Liver (tissue), 9 donors: ENCODE measurements around the gene LSM12. TPM values are rescaled to one million over a fixed set of nuclear protein-coding genes. Genes with fewer than 3 reads are reported as not detected.

Experiments
- DNase-seq: peaks from one replicate; pipeline ENCODE4 v3.0.0-alpha.2; 2017; ENCODE audit warnings: low spot score
- H3K27ac ChIP-seq, 2 donors: one replicate each; pipeline ENCODE4 v1.7.0; 2013; ENCODE audit warnings: inconsistent platforms in 2 of 2, low read length in 2 of 2, control low read depth in 1 of 2, low read depth in 1 of 2, mild to moderate bottlenecking in 1 of 2
- H3K27me3 ChIP-seq, 4 donors: one replicate each; pipeline versions ENCODE4 v1.6.1 to v1.7.0; 2013; ENCODE audit warnings: low read length in 3 of 4, inconsistent platforms in 1 of 4, mild to moderate bottlenecking in 1 of 4, moderate library complexity in 1 of 4; ENCODE audit not compliant: control insufficient read depth in 4 of 4, insufficient read depth in 4 of 4
- H3K36me3 ChIP-seq, 4 donors: one replicate each; pipeline versions ENCODE4 v1.6.1 to v1.7.0; 2013; ENCODE audit warnings: low read length in 3 of 4, mild to moderate bottlenecking in 3 of 4, low read depth in 1 of 4, moderate library complexity in 1 of 4; ENCODE audit not compliant: control insufficient read depth in 4 of 4, insufficient read depth in 3 of 4
- H3K4me1 ChIP-seq, 4 donors: one replicate each; pipeline versions ENCODE4 v1.6.1 to v1.7.0; 2013; ENCODE audit warnings: low read length in 3 of 4, mild to moderate bottlenecking in 3 of 4, moderate library complexity in 1 of 4; ENCODE audit not compliant: control insufficient read depth in 4 of 4, insufficient read depth in 4 of 4
- H3K4me3 ChIP-seq, 3 donors: one replicate each; pipeline versions ENCODE4 v1.6.1 to v1.7.0; 2013; ENCODE audit warnings: low read length in 3 of 3, control low read depth in 1 of 3, low read depth in 1 of 3, mild to moderate bottlenecking in 1 of 3
- H3K9ac ChIP-seq, 2 donors: one replicate each; pipeline ENCODE4 v1.7.0; 2013; ENCODE audit warnings: low read length in 2 of 2, mild to moderate bottlenecking in 2 of 2, moderate library complexity in 2 of 2, control low read depth in 1 of 2, low read depth in 1 of 2
- H3K9me3 ChIP-seq, 4 donors: one replicate each; pipeline versions ENCODE4 v1.6.1 to v1.7.0; 2013; ENCODE audit warnings: low read length in 3 of 4; ENCODE audit not compliant: control insufficient read depth in 4 of 4
- FOXA2 ChIP-seq: IDR thresholded peaks from 2 replicates; pipeline ENCODE4 v1.6.1; 2016; ENCODE audit warnings: antibody characterized with exemption
- GABPA ChIP-seq, 2 donors: IDR thresholded peaks in 1 of 2; conservative IDR thresholded peaks in 1 of 2; 2 replicates each; pipeline ENCODE4 v1.6.1; 2016; ENCODE audit warnings: antibody characterized with exemption in 2 of 2, mild to moderate bottlenecking in 1 of 2, moderate library complexity in 1 of 2
- HNF4A ChIP-seq, 2 donors: conservative IDR thresholded peaks; 2 replicates each; pipeline ENCODE4 v1.6.1; 2016; ENCODE audit warnings: antibody characterized with exemption in 2 of 2, mild to moderate bottlenecking in 2 of 2
- HNF4G ChIP-seq: IDR thresholded peaks from 2 replicates; pipeline ENCODE4 v1.6.1; 2016; ENCODE audit warnings: antibody characterized with exemption
- JUND ChIP-seq, 2 donors: IDR thresholded peaks; 2 replicates each; pipeline ENCODE4 v1.6.1; 2016; ENCODE audit warnings: antibody characterized with exemption in 2 of 2
- NR2F2 ChIP-seq: IDR thresholded peaks from 2 replicates; pipeline ENCODE4 v1.6.1; 2016; ENCODE audit warnings: antibody characterized with exemption
- RAD21 ChIP-seq, 2 donors: IDR thresholded peaks; 2 replicates each; pipeline ENCODE4 v1.6.1; 2016; ENCODE audit warnings: antibody characterized with exemption in 2 of 2, mild to moderate bottlenecking in 2 of 2
- RXRA ChIP-seq, 2 donors: IDR thresholded peaks; 2 replicates each; pipeline ENCODE4 v1.6.1; 2017 to 2018; ENCODE audit warnings: antibody characterized with exemption in 2 of 2, mild to moderate bottlenecking in 1 of 2
- SP1 ChIP-seq: IDR thresholded peaks from 2 replicates; pipeline ENCODE4 v1.6.1; 2018; ENCODE audit warnings: antibody characterized with exemption, mild to moderate bottlenecking
- YY1 ChIP-seq: IDR thresholded peaks from 2 replicates; pipeline ENCODE4 v1.6.1; 2016; ENCODE audit warnings: antibody characterized with exemption, mild to moderate bottlenecking
- WGBS: extraction: QIAGEN DNeasy Blood & Tissue Kit; methylation state at CpG from one replicate; pipeline ENCODE4 v1.1.7; 2013; 5-methylcytosine and 5-hydroxymethylcytosine counted together
- polyA plus RNA-seq, 2 donors: library from polyadenylated mRNA; stranded (reverse) in 1 of 2; unstranded in 1 of 2; fragments of 200-250 nt in 1 of 2; fragments of >200 nt in 1 of 2; fragmentation: Nextera tagmentation in 1 of 2; extraction: Ambion mirVana in 1 of 2; gene quantifications; one replicate each; pipeline versions ENCODE4 v1.2.1 to v1.2.3, GENCODE V29; 2013 to 2015
- total RNA-seq, 2 donors: library from RNA; depleted of rRNA; stranded (reverse); fragments of >200 nt; gene quantifications; one replicate each; pipeline ENCODE4 v1.2.3, GENCODE V29; 2014
- TF ChIP-seq, protein P1 (sequence below): IDR thresholded peaks from 2 replicates; pipeline ENCODE4 v1.6.1; 2016; ENCODE audit warnings: antibody characterized with exemption
- TF ChIP-seq, protein P2 (sequence below): IDR thresholded peaks from 2 replicates; pipeline ENCODE4 v1.6.1; 2016; ENCODE audit warnings: antibody characterized with exemption
- TF ChIP-seq, protein P3 (sequence below): fragments of 150-350 bp; IDR thresholded peaks from 2 replicates; pipeline ENCODE4 v1.5.1; 2017; ENCODE audit warnings: improper control_type of control experiment, low read depth, low read length; ENCODE audit not compliant: missing input control
- TF ChIP-seq, protein P4 (sequence below): IDR thresholded peaks from 2 replicates; pipeline ENCODE4 v1.6.1; 2016; ENCODE audit warnings: antibody characterized with exemption, mild to moderate bottlenecking
- donor health status: healthy.
- donor health status: healthy.
- donor health status: healthy.
- donor health status: healthy.
- donor health status: healthy.

LSM12 gene
- total and polyA plus RNA-seq, 4 donors: 12.1 to 31.9 (median 15.1) TPM

DNA sequence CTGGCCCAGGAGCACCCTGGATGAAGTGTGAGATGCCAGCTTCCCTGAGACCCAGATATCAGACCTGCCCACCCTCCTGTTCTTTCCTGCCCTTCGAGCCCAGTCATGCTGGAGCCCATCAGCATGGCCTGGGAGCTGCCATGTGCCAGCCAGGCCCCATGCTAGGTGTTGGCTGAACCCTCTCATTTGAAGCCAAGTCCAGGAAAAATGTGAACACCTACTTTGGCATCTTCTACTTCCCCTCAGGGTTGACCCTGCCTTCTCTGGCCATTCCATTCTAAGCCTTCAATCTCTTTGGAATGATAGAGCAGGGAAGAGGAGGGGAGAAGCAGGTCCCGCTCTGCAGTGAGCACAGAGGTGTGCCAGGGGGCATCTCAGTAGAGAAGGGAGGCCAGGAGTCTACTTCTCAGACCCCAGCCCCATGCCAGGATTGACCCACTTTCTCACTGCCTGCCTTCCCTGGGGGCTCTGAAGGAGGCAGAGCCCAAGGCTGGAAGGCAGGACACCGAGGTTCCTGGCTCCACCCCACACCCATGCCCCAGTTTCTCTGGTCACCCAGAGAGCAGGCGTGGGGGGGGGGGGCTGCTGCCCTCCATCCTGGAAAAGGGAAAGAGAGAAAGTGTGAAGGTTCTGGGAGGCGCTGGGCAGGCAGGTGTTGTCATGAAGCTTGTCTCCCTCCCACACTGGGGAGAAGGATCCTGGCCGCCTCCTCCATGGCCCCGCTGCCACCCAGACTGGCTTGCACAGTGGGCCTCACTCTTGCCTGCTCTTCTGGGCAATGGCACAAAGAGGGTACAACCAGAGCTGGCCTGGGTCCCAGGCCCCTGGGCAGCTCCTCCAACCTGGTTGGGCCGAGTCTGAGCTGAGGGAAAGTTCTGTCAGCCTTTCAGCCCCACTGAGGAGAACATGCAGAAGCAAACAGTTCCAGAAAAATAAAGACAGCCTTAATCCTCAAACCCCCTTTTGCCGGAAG is 47.7 kb upstream of the LSM12 start:
- WGBS: 92% methylated on average over 9 of the region's 9 CpGs
- H3K36me3 ChIP-seq: no peaks in the 10 kb centered on the region
- peaks cover 23 to 62% (median 36%) of the 10 kb centered on the region in 4 donors for H3K4me1 ChIP-seq
- no peak overlapping the region for H3K9ac ChIP-seq
- no peak for DNase-seq
- H3K9me3 ChIP-seq: no peaks in the 10 kb centered on the region
- no peaks in the 10 kb centered on the region for H3K27me3 ChIP-seq
- TF ChIP-seq, protein P1, sequence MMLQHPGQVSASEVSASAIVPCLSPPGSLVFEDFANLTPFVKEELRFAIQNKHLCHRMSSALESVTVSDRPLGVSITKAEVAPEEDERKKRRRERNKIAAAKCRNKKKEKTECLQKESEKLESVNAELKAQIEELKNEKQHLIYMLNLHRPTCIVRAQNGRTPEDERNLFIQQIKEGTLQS: no peak
- TF ChIP-seq HNF4A (conservative IDR thresholded peaks at IDR 0.05) (no peak), JUND (IDR thresholded peaks at IDR 0.05) (no peak), HNF4G (no peak), GABPA (IDR thresholded peaks at IDR 0.05 in 1 of 2, conservative IDR thresholded peaks at IDR 0.05 in 1 of 2) (no peak), FOXA2 (no peak), RXRA (IDR thresholded peaks at IDR 0.05) (no peak), RAD21 (IDR thresholded peaks at IDR 0.05) (no peak), SP1 (no peak), NR2F2 (no peak), YY1 (no peak)
- TF ChIP-seq, protein P2, sequence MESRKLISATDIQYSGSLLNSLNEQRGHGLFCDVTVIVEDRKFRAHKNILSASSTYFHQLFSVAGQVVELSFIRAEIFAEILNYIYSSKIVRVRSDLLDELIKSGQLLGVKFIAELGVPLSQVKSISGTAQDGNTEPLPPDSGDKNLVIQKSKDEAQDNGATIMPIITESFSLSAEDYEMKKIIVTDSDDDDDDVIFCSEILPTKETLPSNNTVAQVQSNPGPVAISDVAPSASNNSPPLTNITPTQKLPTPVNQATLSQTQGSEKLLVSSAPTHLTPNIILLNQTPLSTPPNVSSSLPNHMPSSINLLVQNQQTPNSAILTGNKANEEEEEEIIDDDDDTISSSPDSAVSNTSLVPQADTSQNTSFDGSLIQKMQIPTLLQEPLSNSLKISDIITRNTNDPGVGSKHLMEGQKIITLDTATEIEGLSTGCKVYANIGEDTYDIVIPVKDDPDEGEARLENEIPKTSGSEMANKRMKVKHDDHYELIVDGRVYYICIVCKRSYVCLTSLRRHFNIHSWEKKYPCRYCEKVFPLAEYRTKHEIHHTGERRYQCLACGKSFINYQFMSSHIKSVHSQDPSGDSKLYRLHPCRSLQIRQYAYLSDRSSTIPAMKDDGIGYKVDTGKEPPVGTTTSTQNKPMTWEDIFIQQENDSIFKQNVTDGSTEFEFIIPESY: no peak
- TF ChIP-seq, protein P3, sequence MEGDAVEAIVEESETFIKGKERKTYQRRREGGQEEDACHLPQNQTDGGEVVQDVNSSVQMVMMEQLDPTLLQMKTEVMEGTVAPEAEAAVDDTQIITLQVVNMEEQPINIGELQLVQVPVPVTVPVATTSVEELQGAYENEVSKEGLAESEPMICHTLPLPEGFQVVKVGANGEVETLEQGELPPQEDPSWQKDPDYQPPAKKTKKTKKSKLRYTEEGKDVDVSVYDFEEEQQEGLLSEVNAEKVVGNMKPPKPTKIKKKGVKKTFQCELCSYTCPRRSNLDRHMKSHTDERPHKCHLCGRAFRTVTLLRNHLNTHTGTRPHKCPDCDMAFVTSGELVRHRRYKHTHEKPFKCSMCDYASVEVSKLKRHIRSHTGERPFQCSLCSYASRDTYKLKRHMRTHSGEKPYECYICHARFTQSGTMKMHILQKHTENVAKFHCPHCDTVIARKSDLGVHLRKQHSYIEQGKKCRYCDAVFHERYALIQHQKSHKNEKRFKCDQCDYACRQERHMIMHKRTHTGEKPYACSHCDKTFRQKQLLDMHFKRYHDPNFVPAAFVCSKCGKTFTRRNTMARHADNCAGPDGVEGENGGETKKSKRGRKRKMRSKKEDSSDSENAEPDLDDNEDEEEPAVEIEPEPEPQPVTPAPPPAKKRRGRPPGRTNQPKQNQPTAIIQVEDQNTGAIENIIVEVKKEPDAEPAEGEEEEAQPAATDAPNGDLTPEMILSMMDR: no peak
- TF ChIP-seq, protein P4, sequence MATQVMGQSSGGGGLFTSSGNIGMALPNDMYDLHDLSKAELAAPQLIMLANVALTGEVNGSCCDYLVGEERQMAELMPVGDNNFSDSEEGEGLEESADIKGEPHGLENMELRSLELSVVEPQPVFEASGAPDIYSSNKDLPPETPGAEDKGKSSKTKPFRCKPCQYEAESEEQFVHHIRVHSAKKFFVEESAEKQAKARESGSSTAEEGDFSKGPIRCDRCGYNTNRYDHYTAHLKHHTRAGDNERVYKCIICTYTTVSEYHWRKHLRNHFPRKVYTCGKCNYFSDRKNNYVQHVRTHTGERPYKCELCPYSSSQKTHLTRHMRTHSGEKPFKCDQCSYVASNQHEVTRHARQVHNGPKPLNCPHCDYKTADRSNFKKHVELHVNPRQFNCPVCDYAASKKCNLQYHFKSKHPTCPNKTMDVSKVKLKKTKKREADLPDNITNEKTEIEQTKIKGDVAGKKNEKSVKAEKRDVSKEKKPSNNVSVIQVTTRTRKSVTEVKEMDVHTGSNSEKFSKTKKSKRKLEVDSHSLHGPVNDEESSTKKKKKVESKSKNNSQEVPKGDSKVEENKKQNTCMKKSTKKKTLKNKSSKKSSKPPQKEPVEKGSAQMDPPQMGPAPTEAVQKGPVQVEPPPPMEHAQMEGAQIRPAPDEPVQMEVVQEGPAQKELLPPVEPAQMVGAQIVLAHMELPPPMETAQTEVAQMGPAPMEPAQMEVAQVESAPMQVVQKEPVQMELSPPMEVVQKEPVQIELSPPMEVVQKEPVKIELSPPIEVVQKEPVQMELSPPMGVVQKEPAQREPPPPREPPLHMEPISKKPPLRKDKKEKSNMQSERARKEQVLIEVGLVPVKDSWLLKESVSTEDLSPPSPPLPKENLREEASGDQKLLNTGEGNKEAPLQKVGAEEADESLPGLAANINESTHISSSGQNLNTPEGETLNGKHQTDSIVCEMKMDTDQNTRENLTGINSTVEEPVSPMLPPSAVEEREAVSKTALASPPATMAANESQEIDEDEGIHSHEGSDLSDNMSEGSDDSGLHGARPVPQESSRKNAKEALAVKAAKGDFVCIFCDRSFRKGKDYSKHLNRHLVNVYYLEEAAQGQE: no peak
- H3K4me3 ChIP-seq: no peak overlapping the region
- no peak overlapping the region for H3K27ac ChIP-seq
